ENCODE measurements around the gene USP9Y. TPM values are rescaled to one million over a fixed set of nuclear protein-coding genes. Genes with fewer than 3 reads are reported as not detected.

Gene USP9Y
- total and polyA plus RNA-seq, 8 donors: 6.8 to 36.2 (median 21.0) TPM; not detected in 3

DNA sequence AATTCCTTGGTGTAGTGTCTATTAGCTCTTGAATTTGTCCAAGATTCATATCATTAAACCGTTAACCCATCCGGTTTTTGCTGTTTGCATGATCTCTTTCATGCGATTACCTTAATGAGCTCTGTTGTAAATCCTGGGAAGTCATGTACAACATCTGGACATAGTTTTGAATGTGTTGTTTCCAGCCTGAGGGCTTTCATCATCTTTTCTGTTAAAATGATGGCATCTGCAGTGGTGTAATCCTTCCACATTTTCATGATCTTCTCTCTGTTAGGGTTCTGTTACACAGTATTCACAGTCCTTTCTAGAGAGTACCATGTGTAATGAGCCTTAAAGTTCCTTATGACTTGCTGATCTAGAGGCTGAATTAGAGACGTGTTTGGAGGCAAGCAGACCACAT is 64.9 kb downstream of the USP9Y start:
- H3K4me1 ChIP-seq: no peaks in the 10 kb centered on the region
- intact Hi-C loops (cut with DNase I; ENCODE audit: low total_unique reads): no loop called here
- TF ChIP-seq EP300 (IDR thresholded peaks at IDR 0.05) (no peak), CTCF (IDR thresholded peaks at IDR 0.05) (no peak), POLR2AphosphoS5 (IDR thresholded peaks at IDR 0.05) (no peak), POLR2A (IDR thresholded peaks at IDR 0.05) (no peak)
- 87 to 96% (median 91%) methylated on average over 4 of the region's 4 CpGs; no CpG with 5 or more reads in 2 of the 5 donors for WGBS, 5 donors
- H3K9me3 ChIP-seq: no peaks in the 10 kb centered on the region
- no peak overlapping the region for H3K4me3 ChIP-seq
- H3K27me3 ChIP-seq: no peaks in the 10 kb centered on the region
- peaks cover 0 to 14% (median 0%) of the 10 kb centered on the region in 4 donors for H3K36me3 ChIP-seq
- H3K27ac ChIP-seq: no peak overlapping the region
- no peak for DNase-seq

DNA sequence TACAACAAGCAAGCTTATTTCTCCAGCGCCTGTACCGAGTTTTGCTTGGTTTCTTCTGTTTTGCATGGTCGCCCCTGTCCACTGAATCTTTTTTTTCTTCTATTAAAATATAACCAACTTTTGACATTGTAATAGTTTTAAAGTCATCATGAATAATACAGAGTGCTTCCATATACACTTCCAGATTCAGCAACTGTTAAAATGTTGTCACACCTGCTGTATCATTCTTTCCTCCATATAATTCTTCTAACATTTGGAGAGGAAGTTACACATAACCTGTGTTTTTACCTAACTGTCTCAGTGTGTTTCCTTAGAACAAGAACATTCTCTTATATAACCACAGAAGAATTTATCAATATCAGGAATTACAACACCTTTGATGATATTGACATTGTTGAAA is 83.5 kb downstream of the USP9Y start:
- intact Hi-C loops (cut with DNase I; ENCODE audit: low total_unique reads): no loop called here

DNA sequence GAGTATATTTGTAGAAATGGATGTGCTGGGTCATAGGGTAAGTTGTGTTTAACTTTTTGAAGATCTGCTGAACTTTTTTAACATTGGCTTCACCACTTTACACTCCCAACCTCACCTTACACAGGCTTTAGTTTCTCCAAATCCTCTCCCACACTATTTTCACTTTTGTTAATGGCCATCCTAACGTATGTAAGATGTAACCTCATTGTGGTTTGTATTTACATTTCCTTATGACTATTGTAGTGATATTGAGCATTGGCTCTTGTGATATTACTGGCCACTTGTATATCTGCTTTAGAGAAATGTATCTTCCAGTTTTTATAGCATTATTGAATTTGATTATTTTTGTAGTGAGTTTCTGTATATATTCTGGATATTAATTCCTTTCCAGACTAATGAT is 93.0 kb downstream of the USP9Y start:
- Histone ChIP-seq H3K9me3 (no peaks in the 10 kb centered on the region), H3K4me3 (no peak overlapping the region), H3K27me3 (no peaks in the 10 kb centered on the region), H3K27ac (no peak overlapping the region), H3K36me3 (peaks cover 0 to 35% (median 0%) of the 10 kb centered on the region in 4 donors), H3K4me1 (no peaks in the 10 kb centered on the region)
- TF ChIP-seq POLR2A (IDR thresholded peaks at IDR 0.05) (no peak), EP300 (IDR thresholded peaks at IDR 0.05) (no peak), CTCF (IDR thresholded peaks at IDR 0.05) (no peak), POLR2AphosphoS5 (IDR thresholded peaks at IDR 0.05) (no peak)
- DNase-seq: no peak
- 81 to 92% (median 91%) methylated on average over 1 of the region's 1 CpG; no CpG with 5 or more reads in 2 of the 5 donors for WGBS, 5 donors
- intact Hi-C loops (cut with DNase I; ENCODE audit: low total_unique reads): no loop called here

More for the DNA sequence above, 83.5 kb downstream of the USP9Y start:
- DNase-seq: no peak
- Histone ChIP-seq H3K36me3 (peaks cover 0 to 15% (median 0%) of the 10 kb centered on the region in 4 donors), H3K4me1 (no peaks in the 10 kb centered on the region), H3K27ac (no peak overlapping the region), H3K4me3 (no peak overlapping the region), H3K9me3 (no peaks in the 10 kb centered on the region), H3K27me3 (no peaks in the 10 kb centered on the region)
- TF ChIP-seq POLR2AphosphoS5 (IDR thresholded peaks at IDR 0.05) (no peak), CTCF (IDR thresholded peaks at IDR 0.05) (no peak), POLR2A (IDR thresholded peaks at IDR 0.05) (no peak), EP300 (IDR thresholded peaks at IDR 0.05) (no peak)
- WGBS, 5 donors: 89 to 100% (median 95%) methylated on average over 3 of the region's 3 CpGs; no CpG with 5 or more reads in 2 of the 5 donors

GRCh38 chrY:12808046-12808445 is 107.0 kb downstream of the USP9Y start:
- H3K27ac ChIP-seq: no peak overlapping the region
- no peak for TF ChIP-seq EP300 (IDR thresholded peaks at IDR 0.05)
- TF ChIP-seq POLR2AphosphoS5 (IDR thresholded peaks at IDR 0.05): no peak
- no peak for TF ChIP-seq CTCF (IDR thresholded peaks at IDR 0.05)
- no peak for TF ChIP-seq POLR2A (IDR thresholded peaks at IDR 0.05)
- intact Hi-C loops (cut with DNase I; ENCODE audit: low total_unique reads): no loop called here
- WGBS, 5 donors: 79 to 81% (median 80%) methylated on average over 1 of the region's 1 CpG; no CpG with 5 or more reads in 2 of the 5 donors
- no peak overlapping the region for H3K4me3 ChIP-seq
- DNase-seq: no peak
- peaks cover 0 to 6% (median 0%) of the 10 kb centered on the region in 4 donors for H3K36me3 ChIP-seq
- H3K9me3 ChIP-seq: no peaks in the 10 kb centered on the region
- H3K27me3 ChIP-seq: no peaks in the 10 kb centered on the region
- no peaks in the 10 kb centered on the region for H3K4me1 ChIP-seq

Measured in stomach (tissue), 9 donors.